HS-5 (cell line): ENCODE results near the gene ZNF619.

ENCODE experiments used
- DNase-seq: peaks from one replicate; pipeline ENCODE4 v3.0.0-alpha.2; 2012; ENCODE audit warnings: low read depth

The ZNF619 gene

DNA sequence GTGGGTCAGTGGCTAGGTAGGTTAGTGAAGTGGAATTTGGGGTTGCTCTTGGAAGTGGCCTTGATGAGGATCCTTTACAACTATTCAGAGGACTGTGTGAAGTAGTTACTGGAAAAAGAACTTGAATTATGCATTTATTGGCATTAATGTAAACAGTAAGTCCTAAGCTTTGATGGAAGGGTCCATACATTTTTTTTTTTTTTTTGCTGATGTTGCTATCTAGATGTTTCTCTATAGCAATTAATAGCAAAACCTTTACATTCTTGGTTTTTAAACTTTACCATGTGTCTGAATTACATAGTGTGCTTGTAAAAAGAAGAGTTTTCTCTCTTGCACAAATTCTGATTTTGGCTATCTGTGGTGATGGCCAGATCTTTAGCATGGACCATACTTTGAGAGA, 57.4 kb downstream of the ZNF619 start:
- no peak for DNase-seq
